ENCODE data around the gene TRERF1. TPM values are rescaled to one million over a fixed set of nuclear protein-coding genes. Genes with fewer than 3 reads are reported as not detected.
A peak's percentile ranks its signal among the peaks of the same experiment; 100 is the strongest.

TRERF1 gene
- polyA plus RNA-seq, 3 donors = 0.58 to 10.0 (median 2.0) TPM

DNA sequence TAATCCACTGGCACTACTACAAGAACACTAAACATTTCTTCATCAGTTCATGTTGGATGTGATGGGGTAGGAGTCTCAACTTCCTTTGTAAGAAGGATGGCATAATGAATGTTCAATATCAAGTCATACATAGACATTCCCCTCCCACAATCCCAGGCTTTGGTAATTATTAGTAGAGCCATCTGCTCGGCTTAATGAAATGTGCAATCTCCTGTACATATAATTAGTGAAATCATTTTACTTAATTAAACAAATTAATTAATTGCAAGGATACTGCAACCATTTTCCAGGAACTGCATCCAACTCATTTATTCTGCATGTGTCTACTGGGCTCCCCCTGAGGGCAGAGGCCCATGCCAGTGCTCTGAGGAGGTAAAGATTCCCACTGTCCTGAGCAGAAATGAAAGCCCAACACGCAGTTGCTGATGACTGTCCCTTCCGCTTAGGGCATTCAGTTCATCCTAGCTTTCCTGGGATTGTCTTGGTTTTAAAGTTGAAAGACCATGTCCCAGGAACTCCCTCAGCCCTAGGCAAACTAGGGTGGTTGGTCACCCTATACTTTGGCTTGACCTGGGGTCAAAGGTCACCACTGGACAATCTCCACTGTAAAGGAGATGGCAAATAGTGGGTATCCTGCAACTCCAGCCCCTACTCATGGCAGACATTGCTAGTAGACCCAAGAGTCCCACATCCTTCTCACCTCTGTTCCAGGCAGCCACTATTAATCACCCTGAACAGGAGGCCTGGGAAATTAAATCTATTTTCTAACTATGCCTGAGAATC is 109.8 kb downstream of the TRERF1 start:
- no peaks in the 10 kb centered on the region for H3K9me3 ChIP-seq (replicated peaks in 1 of 2; ENCODE audit: control insufficient read depth in 1 of 2, insufficient read depth in 1 of 2, low read length in 2 of 2)
- peaks cover 88% of the 10 kb centered on the region for H3K79me2 ChIP-seq (ENCODE audit: insufficient read depth, low read length)
- H4K20me1 ChIP-seq (ENCODE audit: insufficient read depth, low read length) = no peaks in the 10 kb centered on the region
- WGBS (ENCODE audit: insufficient coverage) = 100% methylated on average over 1 of the region's 3 CpGs
- H3K27me3 Mint-ChIP-seq (ENCODE audit: low read depth in 3 of 3) = peaks cover 0 to under 1% (median 0%) of the 10 kb centered on the region in 3 donors
- H3K4me1 ChIP-seq (ENCODE audit: control insufficient read depth in 1 of 2, insufficient read depth in 2 of 2, low read length in 2 of 2) = peaks cover 11 to 13% of the 10 kb centered on the region in 2 donors
- no peak overlapping the region for H3K4me3 ChIP-seq (replicated peaks in 1 of 3; ENCODE audit: low read depth in 2 of 3, low read length in 3 of 3)
- H2AFZ ChIP-seq (ENCODE audit: insufficient read depth, low read depth, low read length, poor library complexity, severe bottlenecking) = no peak overlapping the region
- intact Hi-C loops (cut with micrococcal nuclease) = loop anchor here in 1 of 2 donors (5.0 kb wide), 1 partner anchor 40 kb away; no protein-coding TSS in a partner anchor
- no peaks in the 10 kb centered on the region for H3K9me3 Mint-ChIP-seq
- no peak overlapping the region for H3K4me2 ChIP-seq (replicated peaks; ENCODE audit: extremely low read depth, low read length, poor library complexity, severe bottlenecking)
- no peaks in the 10 kb centered on the region for H3K27me3 ChIP-seq (ENCODE audit: control insufficient read depth in 2 of 2, insufficient read depth in 2 of 2, low read length in 2 of 2)
- peaks cover 38% of the 10 kb centered on the region in 2 donors for H3K36me3 Mint-ChIP-seq
- H3K36me3 ChIP-seq (replicated peaks in 1 of 2; ENCODE audit: control insufficient read depth in 1 of 2, insufficient read depth in 2 of 2, low read length in 2 of 2) = peaks cover 0 to 40% of the 10 kb centered on the region in 2 donors
- TF ChIP-seq, protein P1, sequence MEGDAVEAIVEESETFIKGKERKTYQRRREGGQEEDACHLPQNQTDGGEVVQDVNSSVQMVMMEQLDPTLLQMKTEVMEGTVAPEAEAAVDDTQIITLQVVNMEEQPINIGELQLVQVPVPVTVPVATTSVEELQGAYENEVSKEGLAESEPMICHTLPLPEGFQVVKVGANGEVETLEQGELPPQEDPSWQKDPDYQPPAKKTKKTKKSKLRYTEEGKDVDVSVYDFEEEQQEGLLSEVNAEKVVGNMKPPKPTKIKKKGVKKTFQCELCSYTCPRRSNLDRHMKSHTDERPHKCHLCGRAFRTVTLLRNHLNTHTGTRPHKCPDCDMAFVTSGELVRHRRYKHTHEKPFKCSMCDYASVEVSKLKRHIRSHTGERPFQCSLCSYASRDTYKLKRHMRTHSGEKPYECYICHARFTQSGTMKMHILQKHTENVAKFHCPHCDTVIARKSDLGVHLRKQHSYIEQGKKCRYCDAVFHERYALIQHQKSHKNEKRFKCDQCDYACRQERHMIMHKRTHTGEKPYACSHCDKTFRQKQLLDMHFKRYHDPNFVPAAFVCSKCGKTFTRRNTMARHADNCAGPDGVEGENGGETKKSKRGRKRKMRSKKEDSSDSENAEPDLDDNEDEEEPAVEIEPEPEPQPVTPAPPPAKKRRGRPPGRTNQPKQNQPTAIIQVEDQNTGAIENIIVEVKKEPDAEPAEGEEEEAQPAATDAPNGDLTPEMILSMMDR (IDR thresholded peaks at IDR 0.05) = no peak
- no peak for DNase-seq
- H3K4me1 Mint-ChIP-seq = peaks cover 33% of the 10 kb centered on the region
- no peak overlapping the region for H3K9ac ChIP-seq (ENCODE audit: insufficient read depth, low read length, poor library complexity, severe bottlenecking)
- no peak overlapping the region for H3K4me3 Mint-ChIP-seq
- no peak overlapping the region for H3K27ac ChIP-seq (ENCODE audit: low read depth in 1 of 2, low read length in 2 of 2)
- H3K27ac Mint-ChIP-seq = peak overlapping the region in 1 of 7 donors; percentile 50

DNA sequence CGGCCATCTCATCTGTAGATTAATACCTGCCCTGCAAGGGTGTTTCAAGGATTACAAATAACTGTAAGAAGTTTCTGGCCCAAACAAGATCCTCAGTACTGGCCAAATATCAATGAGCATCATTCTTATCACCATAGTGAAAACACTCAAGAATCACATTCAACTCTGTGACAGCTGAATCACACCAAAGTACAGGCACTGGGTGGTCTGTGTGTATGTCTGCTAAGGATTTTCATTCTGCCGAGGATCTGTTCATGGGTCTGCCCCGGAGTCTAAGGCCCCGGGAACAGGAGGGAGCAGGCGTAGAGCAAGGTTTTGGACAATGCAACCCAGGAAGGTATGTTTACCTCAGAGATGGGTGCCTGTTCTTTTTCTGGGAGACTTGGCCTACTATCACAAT is 110.5 kb downstream of the TRERF1 start:
- 96% methylated on average over 3 of the region's 5 CpGs for WGBS (ENCODE audit: insufficient coverage)
- peaks cover 35 to 36% of the 10 kb centered on the region in 2 donors for H3K36me3 Mint-ChIP-seq
- H3K4me1 ChIP-seq (ENCODE audit: control insufficient read depth in 1 of 2, insufficient read depth in 2 of 2, low read length in 2 of 2) = peaks cover 11 to 13% of the 10 kb centered on the region in 2 donors
- H3K9me3 Mint-ChIP-seq = no peaks in the 10 kb centered on the region
- H3K27ac ChIP-seq (ENCODE audit: low read depth in 1 of 2, low read length in 2 of 2) = no peak overlapping the region
- peaks cover 88% of the 10 kb centered on the region for H3K79me2 ChIP-seq (ENCODE audit: insufficient read depth, low read length)
- TF ChIP-seq, protein P1 (IDR thresholded peaks at IDR 0.05) = no peak
- H3K27me3 Mint-ChIP-seq (ENCODE audit: low read depth in 3 of 3) = peaks cover 0 to 2% (median 0%) of the 10 kb centered on the region in 3 donors
- H3K4me3 Mint-ChIP-seq = no peak overlapping the region
- no peak overlapping the region for H3K4me2 ChIP-seq (replicated peaks; ENCODE audit: extremely low read depth, low read length, poor library complexity, severe bottlenecking)
- peaks cover 0 to 33% of the 10 kb centered on the region in 2 donors for H3K36me3 ChIP-seq (replicated peaks in 1 of 2; ENCODE audit: control insufficient read depth in 1 of 2, insufficient read depth in 2 of 2, low read length in 2 of 2)
- no peak for DNase-seq
- no peak overlapping the region for H3K4me3 ChIP-seq (replicated peaks in 1 of 3; ENCODE audit: low read depth in 2 of 3, low read length in 3 of 3)
- H4K20me1 ChIP-seq (ENCODE audit: insufficient read depth, low read length) = no peaks in the 10 kb centered on the region
- H3K27me3 ChIP-seq (ENCODE audit: control insufficient read depth in 2 of 2, insufficient read depth in 2 of 2, low read length in 2 of 2) = no peaks in the 10 kb centered on the region
- no peak overlapping the region for H2AFZ ChIP-seq (ENCODE audit: insufficient read depth, low read depth, low read length, poor library complexity, severe bottlenecking)
- intact Hi-C loops (cut with micrococcal nuclease) = loop anchor here in 1 of 2 donors (5.0 kb wide), 1 partner anchor 39 kb away; no protein-coding TSS in a partner anchor
- peaks cover 36% of the 10 kb centered on the region for H3K4me1 Mint-ChIP-seq
- no peaks in the 10 kb centered on the region for H3K9me3 ChIP-seq (replicated peaks in 1 of 2; ENCODE audit: control insufficient read depth in 1 of 2, insufficient read depth in 1 of 2, low read length in 2 of 2)
- no peak overlapping the region for H3K9ac ChIP-seq (ENCODE audit: insufficient read depth, low read length, poor library complexity, severe bottlenecking)
- H3K27ac Mint-ChIP-seq = no peak overlapping the region
